ENCODE results near the gene RIMBP2. TPM values are rescaled to one million over a fixed set of nuclear protein-coding genes. Genes with fewer than 3 reads are reported as not detected.

RIMBP2 gene
- total RNA-seq, 1 donor from 2014 or later: not detected

- intact Hi-C loops (cut with micrococcal nuclease): no loop called here
Observed at GRCh38 chr12:130683080-130683479, 33.0 kb downstream of the RIMBP2 start.

DNA sequence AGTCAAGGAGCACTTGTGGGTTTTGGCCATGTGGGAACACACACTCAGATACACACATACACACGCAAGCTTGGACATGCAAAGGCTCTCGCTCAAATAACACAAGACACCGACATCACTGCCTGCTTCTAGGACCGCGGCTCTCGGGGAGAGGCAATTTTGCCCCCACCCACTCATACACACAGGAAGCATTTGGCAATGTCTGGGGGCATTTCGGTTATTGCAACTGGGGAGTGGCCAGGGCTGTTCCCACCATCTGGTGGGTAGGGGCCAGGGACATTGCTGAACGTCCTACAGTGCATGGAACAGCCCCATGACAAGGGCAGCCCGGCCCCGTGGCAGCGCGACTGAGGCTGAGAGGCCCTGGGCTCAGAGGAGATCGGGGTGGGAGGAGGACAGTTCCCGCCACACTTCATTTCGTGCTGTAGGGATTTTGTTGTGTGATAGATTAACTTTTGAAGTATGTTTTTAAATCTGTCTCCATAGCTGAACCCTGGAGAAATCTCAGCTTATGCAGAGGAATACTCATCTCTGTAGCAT is 35.6 kb downstream of the RIMBP2 start:
- intact Hi-C loops (cut with micrococcal nuclease): no loop called here

DNA sequence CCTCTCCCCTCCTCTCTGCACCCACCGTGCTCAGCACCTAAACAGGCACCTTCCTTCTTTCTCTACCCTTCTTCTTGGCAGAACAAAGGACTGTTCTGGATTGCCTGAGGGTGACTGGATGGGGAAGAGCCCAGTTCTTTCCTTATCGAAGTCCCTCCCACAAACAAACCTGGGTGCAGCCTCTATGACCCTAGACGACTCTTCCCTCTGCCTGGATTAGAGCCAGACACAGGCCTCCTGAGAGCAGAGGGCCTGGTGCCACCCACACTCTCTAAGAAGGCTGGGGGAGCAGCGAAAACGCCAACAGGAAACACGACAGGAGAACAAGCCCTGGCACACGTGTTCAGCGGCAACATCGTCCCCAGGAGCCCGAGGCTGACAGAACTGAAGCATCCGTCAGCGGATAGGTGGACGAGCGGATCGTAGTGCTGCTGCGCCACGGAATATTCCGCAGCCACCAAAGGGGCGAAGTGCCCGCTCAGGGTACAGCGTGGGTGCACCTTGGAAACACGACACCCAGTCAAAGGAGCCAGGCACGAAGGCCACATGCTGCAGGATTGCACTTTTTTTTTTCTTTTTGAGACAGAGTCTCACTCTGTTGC is 38.0 kb downstream of the RIMBP2 start:
- intact Hi-C loops (cut with micrococcal nuclease): no loop called here

- intact Hi-C loops (cut with micrococcal nuclease): no loop called here
Observed at GRCh38 chr12:130675791-130676190, 40.3 kb downstream of the RIMBP2 start.

- intact Hi-C loops (cut with micrococcal nuclease): no loop called here
Observed at GRCh38 chr12:130675121-130675520, 41.0 kb downstream of the RIMBP2 start.

GRCh38 chr12:130674676-130675075 is 41.4 kb downstream of the RIMBP2 start:
- intact Hi-C loops (cut with micrococcal nuclease): no loop called here

GRCh38 chr12:130673036-130673705 is 42.9 kb downstream of the RIMBP2 start:
- intact Hi-C loops (cut with micrococcal nuclease): no loop called here

DNA sequence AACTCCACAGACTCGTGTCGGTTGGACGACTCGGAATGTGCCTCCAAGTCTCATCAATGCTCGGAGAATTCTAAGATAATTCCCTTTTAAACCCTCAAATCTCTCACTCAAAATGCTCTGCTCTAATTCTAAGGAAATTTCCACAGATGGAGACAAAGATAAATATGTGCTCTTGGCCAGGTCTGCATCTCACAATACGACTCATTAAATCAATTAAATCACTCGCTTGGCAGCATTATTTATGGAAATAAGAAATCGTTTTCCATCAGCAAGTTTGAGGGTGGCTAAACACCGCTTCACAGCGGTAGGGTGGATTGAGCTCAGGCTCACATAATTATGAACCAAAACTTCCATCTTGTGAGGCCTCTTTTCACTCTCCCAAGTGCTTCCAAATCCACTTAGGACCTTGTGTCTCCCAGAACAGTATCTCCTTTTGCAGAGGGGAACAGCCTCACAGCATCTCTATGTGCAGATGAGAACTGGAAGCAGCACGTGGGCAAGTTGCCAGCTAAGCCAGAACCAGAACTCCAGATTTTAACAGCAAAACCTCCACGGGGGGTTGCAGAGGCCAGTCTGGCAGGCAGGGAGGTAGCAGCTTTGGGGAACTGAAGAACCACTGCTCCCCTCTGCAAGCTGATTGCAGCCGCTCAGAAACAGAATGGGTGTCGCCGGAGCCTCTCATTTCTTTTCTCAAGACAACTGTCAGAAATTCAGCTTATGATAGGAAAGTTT is 43.8 kb downstream of the RIMBP2 start:
- intact Hi-C loops (cut with micrococcal nuclease): no loop called here

GRCh38 chr12:130671556-130671955 is 44.5 kb downstream of the RIMBP2 start:
- intact Hi-C loops (cut with micrococcal nuclease): no loop called here

DNA sequence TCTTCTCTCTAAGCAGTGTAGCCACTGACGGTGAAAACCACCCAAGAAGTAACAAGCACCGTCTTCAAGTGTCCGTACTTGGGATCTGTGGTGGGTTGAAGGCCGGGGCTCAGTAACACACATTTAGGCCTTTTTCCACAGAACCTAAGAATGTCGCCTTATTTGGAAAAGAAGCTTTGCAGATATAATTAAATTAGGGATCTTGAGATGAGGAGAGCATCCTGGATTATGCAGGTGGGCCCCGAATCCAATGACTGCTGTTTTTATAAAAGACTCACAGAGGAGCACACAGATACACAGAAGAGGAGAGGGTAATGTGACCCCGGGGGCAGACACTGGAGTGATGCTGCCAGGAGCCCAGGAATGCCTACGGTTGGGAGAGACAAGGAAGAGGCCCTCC is 46.3 kb downstream of the RIMBP2 start:
- intact Hi-C loops (cut with micrococcal nuclease): no loop called here

DNA sequence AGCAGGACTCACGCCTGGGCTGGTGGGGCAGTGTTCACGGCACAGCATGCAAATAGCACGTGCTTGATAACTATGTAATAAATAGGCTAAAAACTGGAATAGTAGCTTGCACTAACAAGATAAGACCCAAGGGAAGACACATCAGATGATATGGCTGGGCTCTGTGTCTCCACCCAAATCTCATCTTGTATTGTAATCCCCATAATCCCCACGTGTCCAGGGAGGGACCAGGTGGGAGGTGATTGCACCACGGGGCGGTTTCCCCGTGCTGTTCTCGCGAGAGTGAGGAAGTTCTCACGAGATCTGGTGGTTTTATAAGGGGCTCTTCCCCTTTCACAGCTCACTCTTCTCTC is 46.9 kb downstream of the RIMBP2 start:
- intact Hi-C loops (cut with micrococcal nuclease): no loop called here

DNA sequence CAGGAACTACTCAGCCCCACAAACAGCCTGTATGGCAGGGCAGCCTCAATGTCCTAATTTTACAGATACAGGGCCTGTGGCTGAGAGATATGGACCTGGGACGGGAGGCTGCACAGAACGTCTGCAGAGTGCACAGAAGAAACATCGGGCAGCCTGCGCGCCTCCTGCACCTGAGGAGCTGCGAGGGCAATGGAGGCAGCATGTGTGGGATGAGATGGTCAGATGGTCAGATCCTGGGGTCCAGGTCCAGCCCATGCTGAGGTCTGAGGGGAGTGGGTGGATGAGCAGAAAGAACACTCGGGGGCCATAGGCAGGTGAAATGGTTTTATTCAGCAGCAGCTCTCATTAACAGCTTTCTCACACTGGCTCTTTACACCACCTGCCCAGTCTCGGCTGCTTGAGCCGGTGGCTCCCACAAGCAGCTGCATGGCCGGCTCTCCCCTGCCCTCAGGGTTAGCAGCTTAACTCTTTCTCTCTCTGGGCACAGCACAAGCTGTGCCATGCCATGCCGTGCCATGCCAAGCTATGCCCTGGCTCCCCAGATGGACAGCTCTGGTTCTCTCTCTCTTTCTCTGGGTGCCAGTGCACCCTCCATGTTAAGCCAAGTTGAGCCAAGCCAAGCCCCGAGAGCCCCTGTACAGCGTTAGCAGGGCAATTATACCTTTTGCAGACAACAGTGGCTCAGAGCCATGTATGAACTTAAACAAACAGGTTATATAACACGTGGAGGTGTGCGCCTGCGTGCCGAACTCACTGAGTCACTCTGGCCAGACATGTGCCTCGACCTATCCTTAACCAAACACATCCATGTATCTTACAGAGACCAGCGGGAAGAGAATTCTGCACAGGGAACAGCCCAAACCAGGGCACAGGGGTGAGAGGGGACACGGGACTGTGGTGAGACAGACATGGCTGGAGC is 47.6 kb downstream of the RIMBP2 start:
- intact Hi-C loops (cut with micrococcal nuclease): no loop called here

GRCh38 chr12:130667421-130667960 is 48.6 kb downstream of the RIMBP2 start:
- intact Hi-C loops (cut with micrococcal nuclease): no loop called here

DNA sequence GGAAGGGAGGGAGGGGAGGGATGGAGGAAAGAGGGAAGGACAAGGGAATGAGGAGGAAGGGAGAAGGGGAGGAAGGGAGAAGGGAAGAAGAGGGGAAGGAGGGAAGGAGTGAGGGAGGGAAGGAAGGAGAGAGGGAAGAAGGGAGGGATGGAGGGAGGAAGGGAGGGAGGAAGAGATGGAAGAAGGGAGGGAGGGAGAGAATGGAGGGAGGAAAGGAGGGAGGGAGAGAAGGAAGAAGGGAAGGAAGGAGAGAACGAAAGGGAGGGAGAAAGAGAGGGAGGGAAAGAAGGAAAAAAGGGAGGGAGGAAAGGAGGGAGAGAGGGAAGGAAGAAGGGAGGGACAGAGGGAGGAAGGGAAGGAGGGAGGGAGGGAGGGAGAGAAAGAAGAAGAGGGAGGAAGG is 49.5 kb downstream of the RIMBP2 start:
- intact Hi-C loops (cut with micrococcal nuclease): no loop called here

DNA sequence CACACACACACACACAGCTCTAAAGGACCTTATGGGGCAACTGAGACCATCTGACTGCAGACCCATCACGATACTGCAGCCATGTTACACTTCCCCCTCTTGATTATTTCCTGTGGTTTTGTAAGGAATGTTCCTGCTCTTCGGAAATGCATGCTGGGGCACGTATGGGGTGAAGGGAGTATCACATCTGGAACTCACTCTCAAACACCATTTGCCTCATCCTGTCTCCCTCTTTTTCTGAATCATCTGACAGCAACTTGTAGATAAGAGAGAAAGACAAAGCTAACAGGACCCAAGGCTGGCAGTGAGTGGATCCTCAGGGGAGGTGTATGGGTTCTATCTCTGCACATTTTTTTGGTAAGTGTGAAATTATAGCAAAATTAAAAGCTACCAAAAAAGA is 50.3 kb downstream of the RIMBP2 start:
- intact Hi-C loops (cut with micrococcal nuclease): no loop called here

DNA sequence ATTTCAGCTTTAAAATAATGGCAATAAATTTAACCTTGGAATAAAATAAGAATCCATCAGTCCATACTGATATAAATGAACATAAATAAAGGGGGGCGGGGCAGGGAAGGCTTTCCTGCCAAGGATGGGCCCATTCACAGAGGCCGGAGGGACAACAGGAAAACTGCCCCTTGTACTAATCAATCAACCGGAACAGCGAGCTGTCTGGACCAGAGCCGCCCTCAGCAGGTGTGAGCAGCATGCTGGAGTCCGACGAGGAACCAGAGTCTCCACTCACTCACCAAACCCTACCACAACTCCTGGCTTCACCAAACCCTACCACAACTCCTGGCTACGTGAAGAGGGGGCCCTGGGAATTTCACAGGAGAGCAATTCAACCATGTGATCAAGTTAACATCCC is 51.3 kb downstream of the RIMBP2 start:
- intact Hi-C loops (cut with micrococcal nuclease): no loop called here

DNA sequence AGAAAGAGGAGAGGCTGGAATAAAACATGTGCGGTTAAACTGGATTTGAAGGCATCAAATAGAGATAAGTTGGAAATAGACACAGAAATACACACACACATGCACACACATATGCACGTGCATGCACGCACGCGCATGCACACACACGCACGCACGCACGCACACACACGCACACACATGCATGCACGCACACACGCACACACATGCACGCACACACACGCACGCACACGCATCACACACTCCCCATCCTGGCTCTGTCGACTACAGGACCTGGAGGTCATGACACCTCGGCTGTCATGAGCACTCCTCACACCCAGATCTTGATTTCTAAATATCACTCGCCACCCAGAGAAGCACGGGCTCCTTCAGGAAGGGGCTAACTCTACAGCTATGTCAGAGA is 51.8 kb downstream of the RIMBP2 start:
- intact Hi-C loops (cut with micrococcal nuclease): no loop called here

DNA sequence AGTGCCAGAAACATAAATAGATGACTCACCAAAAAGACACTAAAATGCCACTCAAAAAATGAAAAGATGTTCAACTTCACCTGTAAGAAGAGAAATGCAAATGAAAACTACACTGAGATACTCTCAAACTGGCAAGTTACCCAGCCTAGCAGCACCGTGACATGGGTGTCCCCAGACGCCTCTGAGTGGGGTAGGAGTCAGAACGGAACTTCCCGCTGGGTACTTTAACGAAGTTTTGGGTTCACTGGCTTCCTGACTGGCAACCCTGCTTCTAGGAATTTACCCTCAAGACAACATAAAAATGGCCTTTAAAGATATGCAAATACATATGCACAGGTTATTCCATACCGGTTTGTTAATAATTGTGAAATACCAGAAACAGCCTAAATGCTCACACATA is 52.6 kb downstream of the RIMBP2 start:
- intact Hi-C loops (cut with micrococcal nuclease): no loop called here

- intact Hi-C loops (cut with micrococcal nuclease): no loop called here
Observed at GRCh38 chr12:130661486-130662255, 54.4 kb downstream of the RIMBP2 start.

DNA sequence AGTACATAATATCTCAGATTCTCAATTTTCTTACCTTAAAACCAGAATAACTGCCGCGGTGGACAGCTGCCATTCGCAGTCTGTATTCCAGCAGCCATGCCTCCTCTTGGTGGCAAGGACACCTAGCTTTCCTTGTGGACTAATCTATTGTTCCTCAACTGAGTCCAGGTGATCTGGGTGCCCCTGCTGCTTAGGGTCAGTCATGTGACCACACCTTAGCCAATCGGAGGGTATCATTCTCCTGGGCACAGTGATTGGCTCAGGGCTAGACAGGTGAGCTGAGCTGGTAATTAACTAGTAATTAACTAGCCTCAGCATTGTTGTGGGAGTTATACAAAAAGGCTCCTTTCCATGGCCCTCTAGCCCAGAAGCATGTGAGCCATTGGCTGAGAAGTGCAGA is 55.0 kb downstream of the RIMBP2 start:
- intact Hi-C loops (cut with micrococcal nuclease): no loop called here
